Stimulated activated naive CD8-positive, alpha-beta T cell treated with anti-CD3 and anti-CD28 coated beads, Interleukin-15, Interleukin-2, amounts not matched to agents 100 ng/mL and 50 ng/mL, for 24 hours (primary cell): Measurements from ENCODE around the gene BCAN.

Experiments
- H3K27ac Mint-ChIP-seq: one replicate; pipeline ENCODE4 v1.8.0; 2021; ENCODE audit warnings: mild to moderate bottlenecking, mixed read lengths
- H3K27me3 Mint-ChIP-seq: one replicate; pipeline ENCODE4 v1.8.0; 2021; ENCODE audit warnings: mixed read lengths
- H3K36me3 Mint-ChIP-seq: one replicate; pipeline ENCODE4 v1.8.0; 2021; ENCODE audit warnings: low read depth, mixed read lengths
- H3K4me1 Mint-ChIP-seq: one replicate; pipeline ENCODE4 v1.8.0; 2021; ENCODE audit warnings: low read depth, mixed read lengths
- H3K4me3 Mint-ChIP-seq: one replicate; pipeline ENCODE4 v1.8.0; 2021; ENCODE audit warnings: mild to moderate bottlenecking, mixed read lengths
- H3K9me3 Mint-ChIP-seq: one replicate; pipeline ENCODE4 v1.8.0; 2021; ENCODE audit warnings: mixed read lengths

BCAN gene

GRCh38 chr1:156641761-156642264, at the start of gene BCAN:
Gene BCAN, plus strand, starts transcription at chr1:156642117. Its CDS starts 3,938 bp downstream, at chr1:156646055.
- H3K27me3 Mint-ChIP-seq = peaks cover 81% of the 10 kb centered on the region
- peaks cover 25% of the 10 kb centered on the region for H3K4me1 Mint-ChIP-seq
- H3K27ac Mint-ChIP-seq = no peak within 1 kb of the TSS
- H3K36me3 Mint-ChIP-seq = no peaks in the 10 kb centered on the region
- peak within 1 kb of the TSS; percentile 47 for H3K4me3 Mint-ChIP-seq
- no peaks in the 10 kb centered on the region for H3K9me3 Mint-ChIP-seq

- peak overlapping the region; percentile 80 for H3K4me3 Mint-ChIP-seq
- H3K4me1 Mint-ChIP-seq = peaks cover 35% of the 10 kb centered on the region
- peaks cover 47% of the 10 kb centered on the region for H3K36me3 Mint-ChIP-seq
Measured at GRCh38 chr1:156592158-156592909, 49.6 kb upstream of the BCAN start.

GRCh38 chr1:156592910-156593660, 48.8 kb upstream of the BCAN start:
- no peaks in the 10 kb centered on the region for H3K9me3 Mint-ChIP-seq
- H3K4me1 Mint-ChIP-seq = peaks cover 36% of the 10 kb centered on the region
- H3K27ac Mint-ChIP-seq = peak overlapping the region; percentile 64
- H3K36me3 Mint-ChIP-seq = peaks cover 50% of the 10 kb centered on the region
- peak overlapping the region; percentile 80 for H3K4me3 Mint-ChIP-seq
- H3K27me3 Mint-ChIP-seq = no peaks in the 10 kb centered on the region

More at GRCh38 chr1:156592158-156592909, 49.6 kb upstream of the BCAN start:
- Mint-ChIP-seq H3K27me3 (no peaks in the 10 kb centered on the region), H3K27ac (peak overlapping the region; percentile 64), H3K9me3 (no peaks in the 10 kb centered on the region)

- Mint-ChIP-seq H3K9me3 (no peaks in the 10 kb centered on the region), H3K27me3 (no peaks in the 10 kb centered on the region), H3K36me3 (peaks cover 55% of the 10 kb centered on the region), H3K27ac (no peak overlapping the region), H3K4me3 (no peak overlapping the region), H3K4me1 (peaks cover 41% of the 10 kb centered on the region)
Measured at GRCh38 chr1:156593661-156593989, 48.3 kb upstream of the BCAN start.

- H3K27me3 Mint-ChIP-seq = no peaks in the 10 kb centered on the region
- H3K27ac Mint-ChIP-seq = peak overlapping the region; percentile 56
- H3K9me3 Mint-ChIP-seq = no peaks in the 10 kb centered on the region
- H3K36me3 Mint-ChIP-seq = peaks cover 60% of the 10 kb centered on the region
- H3K4me3 Mint-ChIP-seq = no peak overlapping the region
- peaks cover 46% of the 10 kb centered on the region for H3K4me1 Mint-ChIP-seq
Measured at GRCh38 chr1:156594190-156594589, 47.7 kb upstream of the BCAN start.

GRCh38 chr1:156595016-156595415, 46.9 kb upstream of the BCAN start:
- H3K9me3 Mint-ChIP-seq = no peaks in the 10 kb centered on the region
- no peak overlapping the region for H3K4me3 Mint-ChIP-seq
- H3K36me3 Mint-ChIP-seq = peaks cover 67% of the 10 kb centered on the region
- peaks cover 55% of the 10 kb centered on the region for H3K4me1 Mint-ChIP-seq
- no peaks in the 10 kb centered on the region for H3K27me3 Mint-ChIP-seq
- H3K27ac Mint-ChIP-seq = peak overlapping the region; percentile 83

- Mint-ChIP-seq H3K27me3 (no peaks in the 10 kb centered on the region), H3K27ac (no peak overlapping the region), H3K4me1 (peaks cover 56% of the 10 kb centered on the region), H3K4me3 (no peak overlapping the region), H3K36me3 (peaks cover 74% of the 10 kb centered on the region), H3K9me3 (no peaks in the 10 kb centered on the region)
Measured at GRCh38 chr1:156596426-156596825, 45.5 kb upstream of the BCAN start.

- Mint-ChIP-seq H3K27me3 (no peaks in the 10 kb centered on the region), H3K9me3 (no peaks in the 10 kb centered on the region), H3K27ac (peak overlapping the region; percentile 56), H3K36me3 (peaks cover 67% of the 10 kb centered on the region), H3K4me1 (peaks cover 65% of the 10 kb centered on the region), H3K4me3 (no peak overlapping the region)
Measured at GRCh38 chr1:156598125-156598524, 43.8 kb upstream of the BCAN start.

- H3K27me3 Mint-ChIP-seq = no peaks in the 10 kb centered on the region
- H3K36me3 Mint-ChIP-seq = peaks cover 62% of the 10 kb centered on the region
- H3K27ac Mint-ChIP-seq = peak overlapping the region; percentile 98
- peaks cover 61% of the 10 kb centered on the region for H3K4me1 Mint-ChIP-seq
- no peaks in the 10 kb centered on the region for H3K9me3 Mint-ChIP-seq
- peak overlapping the region; percentile 93 for H3K4me3 Mint-ChIP-seq
Measured at GRCh38 chr1:156598731-156599432, 43.0 kb upstream of the BCAN start.

- Mint-ChIP-seq H3K9me3 (no peaks in the 10 kb centered on the region), H3K36me3 (peaks cover 54% of the 10 kb centered on the region), H3K27me3 (no peaks in the 10 kb centered on the region), H3K4me1 (peaks cover 55% of the 10 kb centered on the region), H3K4me3 (peak overlapping the region; percentile 93), H3K27ac (peak overlapping the region; percentile 98)
Measured at GRCh38 chr1:156599811-156600210, 42.1 kb upstream of the BCAN start.

- Mint-ChIP-seq H3K27ac (peak overlapping the region; percentile 98), H3K27me3 (no peaks in the 10 kb centered on the region), H3K4me3 (peak overlapping the region; percentile 93), H3K36me3 (peaks cover 44% of the 10 kb centered on the region), H3K9me3 (no peaks in the 10 kb centered on the region), H3K4me1 (peaks cover 49% of the 10 kb centered on the region)
Measured at GRCh38 chr1:156600733-156601121, 41.2 kb upstream of the BCAN start.

- Mint-ChIP-seq H3K36me3 (peaks cover 39% of the 10 kb centered on the region), H3K4me1 (peaks cover 49% of the 10 kb centered on the region), H3K27ac (peak within 1 kb of the TSS; percentile 98), H3K9me3 (no peaks in the 10 kb centered on the region), H3K27me3 (no peaks in the 10 kb centered on the region), H3K4me3 (peak within 1 kb of the TSS; percentile 93)
Measured at GRCh38 chr1:156601122-156601830, 40.6 kb upstream of the BCAN start, which contains the start of gene GPATCH4. Gene GPATCH4, minus strand, starts transcription at chr1:156601479.

GRCh38 chr1:156601892-156602291, 40.0 kb upstream of the BCAN start:
- peaks cover 49% of the 10 kb centered on the region for H3K4me1 Mint-ChIP-seq
- H3K27me3 Mint-ChIP-seq = no peaks in the 10 kb centered on the region
- H3K9me3 Mint-ChIP-seq = no peaks in the 10 kb centered on the region
- H3K36me3 Mint-ChIP-seq = peaks cover 33% of the 10 kb centered on the region
- H3K27ac Mint-ChIP-seq = peak overlapping the region; percentile 98
- H3K4me3 Mint-ChIP-seq = peak overlapping the region; percentile 93

GRCh38 chr1:156602557-156602993, 39.3 kb upstream of the BCAN start:
- Mint-ChIP-seq H3K36me3 (peaks cover 27% of the 10 kb centered on the region), H3K4me1 (peaks cover 53% of the 10 kb centered on the region), H3K27me3 (no peaks in the 10 kb centered on the region), H3K9me3 (no peaks in the 10 kb centered on the region), H3K4me3 (peak overlapping the region; percentile 93), H3K27ac (peak overlapping the region; percentile 77)
